Heart right ventricle (tissue), 16 donors: ENCODE measurements around the gene TXNDC2. TPM values are rescaled to one million over a fixed set of nuclear protein-coding genes. Genes with fewer than 3 reads are reported as not detected.

Experiments
- ATAC-seq, 8 donors: fragments of 200-7000 bp; cut with Tn5 transposase; one replicate each; pipeline ENCODE4 v1.9.1; 2020; ENCODE audit warnings: mild to moderate bottlenecking in 8 of 8, moderate library complexity in 8 of 8, moderate number of reproducible peaks in 1 of 8
- DNase-seq, 2 donors: peaks; one replicate each; pipeline ENCODE4 v3.0.0-alpha.2; 2020
- H3K27ac ChIP-seq, 10 donors: fragments of 200-600 bp; sonication (generic) in 2 of 10; one replicate each; pipeline versions ENCODE4 v1.5.0 to v1.8.0; 2020 to 2022; ENCODE audit warnings: mild to moderate bottlenecking in 3 of 10
- H3K27me3 ChIP-seq, 7 donors: fragments of 200-600 bp; one replicate each; pipeline ENCODE4 v1.8.0; 2021 to 2022; ENCODE audit warnings: mild to moderate bottlenecking in 2 of 7
- H3K36me3 ChIP-seq, 9 donors: fragments of 200-600 bp; sonication (generic) in 1 of 9; one replicate each; pipeline versions ENCODE4 v1.5.0 to v1.8.0; 2020 to 2022; ENCODE audit warnings: mild to moderate bottlenecking in 2 of 9
- H3K4me1 ChIP-seq, 9 donors: fragments of 200-600 bp; sonication (generic) in 1 of 9; one replicate each; pipeline versions ENCODE4 v1.5.0 to v1.8.0; 2020 to 2022; ENCODE audit warnings: mild to moderate bottlenecking in 4 of 9
- H3K4me3 ChIP-seq, 10 donors: fragments of 200-600 bp; sonication (generic) in 2 of 10; one replicate each; pipeline versions ENCODE4 v1.5.0 to v1.8.0; 2020 to 2022; ENCODE audit warnings: mild to moderate bottlenecking in 7 of 10, moderate library complexity in 2 of 10
- H3K9me3 ChIP-seq, 11 donors: fragments of 200-600 bp in 10 of 11; sonication (generic) in 2 of 11; one replicate each; pipeline versions ENCODE4 v1.5.0 to v1.8.0; 2013 to 2022; ENCODE audit warnings: mild to moderate bottlenecking in 2 of 11, control low read depth in 1 of 11, moderate library complexity in 1 of 11
- CTCF ChIP-seq, 9 donors: fragments of 200-600 bp; sonication (generic) in 2 of 9; IDR thresholded peaks; one replicate each; pipeline versions ENCODE4 v1.5.0 to v1.8.0; 2021 to 2022; ENCODE audit warnings: antibody characterized with exemption in 9 of 9, mild to moderate bottlenecking in 5 of 9, moderate library complexity in 1 of 9
- WGBS, 2 donors: extraction: QIAGEN DNeasy Blood & Tissue Kit; methylation state at CpG; one replicate each; pipeline ENCODE4 v1.1.7; 2013; ENCODE audit warnings: inconsistent platforms in 1 of 2; 5-methylcytosine and 5-hydroxymethylcytosine counted together
- intact Hi-C, 10 donors: fragments of 100-400 bp; cut with DNase I; formaldehyde crosslinking; loops; one replicate each; pipeline versions ENCODE4 v1.11.1 to v1.14.2; 2022
- polyA plus RNA-seq, 2 donors: library from polyadenylated mRNA; stranded (reverse); fragments of 200-250 nt; gene quantifications; one replicate each; pipeline ENCODE4 v1.2.3, GENCODE V29; 2013
- total RNA-seq, 10 donors: library from RNA; stranded (reverse); fragmentation: NEBNext Ultra II Directional in 3 of 10; extraction: Animal tissue kit (Norgen Biotek cat#: 25700) in 3 of 10; gene quantifications; one replicate each; pipeline versions ENCODE4 v1.2.1 to v1.2.4, GENCODE V29; 2021 to 2023
- donor health status: Arrhythmogenic right ventricular cardiomyopathy.
- donor health status: ischemic (EF 13 %, LVEDD 7.1; RV severe dilation, severe dysfunction).
- donor health status: healthy with polysubstance abuse.
- donor health status: DM: no; HTN: yes; CAD: no.
- donor health status: DM: no; HTN: no; CAD: no.
- donor health status: ischemic (EF 25% LVEDD 6.9; RV normal size, moderate dysfunction).
- donor health status: ischemic (EF 25% LVEDD 5.7; RV mildly dilated, moderate dysfunction).
- donor health status: healthy.
- donor health status: DM: yes; HTN: yes; CAD: no.
- donor health status: Ischemic cardiomyopathy.
- donor health status: ischemic (EF 35%, LVEDD 5.7; RV mildly dilated, moderate dysfunction).
- donor health status: nonischemic (EF 11% LVEDD 7.7; RV severe dilation, severe dysfunction).
- donor health status: DM: yes; HTN: yes; CAD: no.
- donor health status: PGD.
- donor health status: ischemic (EF 29% LVEDD 5.4; RV normal size, mild dysfunction).
- donor health status: nonischemic (EF 23%, LVEDD 6.1; RV moderate dilation, normal function).

TXNDC2 gene
- total and polyA plus RNA-seq, 12 donors, result 0.04 to 0.22 TPM; not detected in 10

DNA sequence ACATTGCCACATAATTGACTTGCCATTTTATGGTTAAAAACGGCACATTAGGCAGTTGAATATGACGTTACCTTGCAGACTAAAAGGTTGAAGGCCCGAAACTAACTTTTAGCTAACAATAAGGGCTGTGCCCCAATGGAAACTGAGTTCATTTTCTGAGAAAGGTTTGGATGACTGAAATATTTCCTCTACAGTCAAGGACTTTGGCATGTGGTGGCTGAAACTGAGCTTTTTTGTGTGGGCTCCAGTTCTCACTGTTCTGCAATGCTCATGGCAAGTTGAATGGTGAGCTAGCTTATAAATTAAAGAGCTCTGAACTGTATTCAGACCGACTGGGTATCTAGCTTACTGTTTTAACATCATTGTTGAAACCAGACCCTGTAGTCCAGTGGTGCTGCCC, 23.8 kb upstream of the TXNDC2 start:
- no peak for TF ChIP-seq CTCF (IDR thresholded peaks at IDR 0.05)
- intact Hi-C loops, result no loop called here
- ATAC-seq (no peak), DNase-seq (no peak)
- peaks cover 0 to 12% (median 0%) of the 10 kb centered on the region in 9 donors for H3K4me1 ChIP-seq
- H3K27me3 ChIP-seq, result no peaks in the 10 kb centered on the region
- peaks cover 0 to 42% (median 0%) of the 10 kb centered on the region in 9 donors for H3K36me3 ChIP-seq
- no peak overlapping the region for H3K4me3 ChIP-seq
- peaks cover 0 to 18% (median 9%) of the 10 kb centered on the region in 11 donors for H3K9me3 ChIP-seq
- 80 to 93% methylated on average over 4 of the region's 4 CpGs for WGBS, 2 donors
- H3K27ac ChIP-seq, result no peak overlapping the region

- no peak for TF ChIP-seq CTCF (IDR thresholded peaks at IDR 0.05)
- intact Hi-C loops, result no loop called here
- H3K27me3 ChIP-seq, result no peaks in the 10 kb centered on the region
- WGBS, 2 donors, result 60% methylated on average over 3 of the region's 3 CpGs
- peaks cover 0 to 12% (median 0%) of the 10 kb centered on the region in 9 donors for H3K4me1 ChIP-seq
- peaks cover 0 to 42% (median 0%) of the 10 kb centered on the region in 9 donors for H3K36me3 ChIP-seq
- ATAC-seq (no peak), DNase-seq (no peak)
- H3K4me3 ChIP-seq, result no peak overlapping the region
- H3K27ac ChIP-seq, result no peak overlapping the region
- peaks cover 0 to 18% (median 9%) of the 10 kb centered on the region in 11 donors for H3K9me3 ChIP-seq
These were observed 23.1 kb upstream of the TXNDC2 start for GRCh38 chr18:9862686-9863085.

DNA sequence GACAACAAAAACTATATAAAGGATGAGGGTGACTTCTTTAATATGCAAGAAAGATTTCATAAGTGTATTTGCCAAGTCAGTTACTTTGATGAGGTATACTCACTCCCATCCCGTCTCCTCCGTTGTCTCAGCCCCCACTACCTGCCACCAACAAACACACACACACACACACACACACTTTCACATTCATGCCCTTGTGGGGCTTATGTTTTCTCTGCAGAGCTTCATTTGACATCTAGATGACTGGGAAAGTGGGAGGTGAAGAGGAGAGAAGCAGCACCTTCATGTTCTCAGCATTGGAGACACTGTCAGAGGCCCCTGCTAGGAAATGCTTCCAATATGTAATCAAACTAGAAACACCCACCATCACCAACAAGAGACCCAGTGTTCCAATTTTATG, 22.5 kb upstream of the TXNDC2 start:
- Histone ChIP-seq H3K36me3 (peaks cover 0 to 42% (median 0%) of the 10 kb centered on the region in 9 donors), H3K9me3 (peaks cover 0 to 18% (median 9%) of the 10 kb centered on the region in 11 donors), H3K27me3 (no peaks in the 10 kb centered on the region), H3K4me3 (no peak overlapping the region), H3K4me1 (peaks cover 0 to 11% (median 0%) of the 10 kb centered on the region in 9 donors), H3K27ac (no peak overlapping the region)
- DNase-seq (no peak), ATAC-seq (no peak)
- intact Hi-C loops, result no loop called here
- no peak for TF ChIP-seq CTCF (IDR thresholded peaks at IDR 0.05)
- WGBS, 2 donors, result 43 to 89% methylated on average over 2 of the region's 2 CpGs

DNA sequence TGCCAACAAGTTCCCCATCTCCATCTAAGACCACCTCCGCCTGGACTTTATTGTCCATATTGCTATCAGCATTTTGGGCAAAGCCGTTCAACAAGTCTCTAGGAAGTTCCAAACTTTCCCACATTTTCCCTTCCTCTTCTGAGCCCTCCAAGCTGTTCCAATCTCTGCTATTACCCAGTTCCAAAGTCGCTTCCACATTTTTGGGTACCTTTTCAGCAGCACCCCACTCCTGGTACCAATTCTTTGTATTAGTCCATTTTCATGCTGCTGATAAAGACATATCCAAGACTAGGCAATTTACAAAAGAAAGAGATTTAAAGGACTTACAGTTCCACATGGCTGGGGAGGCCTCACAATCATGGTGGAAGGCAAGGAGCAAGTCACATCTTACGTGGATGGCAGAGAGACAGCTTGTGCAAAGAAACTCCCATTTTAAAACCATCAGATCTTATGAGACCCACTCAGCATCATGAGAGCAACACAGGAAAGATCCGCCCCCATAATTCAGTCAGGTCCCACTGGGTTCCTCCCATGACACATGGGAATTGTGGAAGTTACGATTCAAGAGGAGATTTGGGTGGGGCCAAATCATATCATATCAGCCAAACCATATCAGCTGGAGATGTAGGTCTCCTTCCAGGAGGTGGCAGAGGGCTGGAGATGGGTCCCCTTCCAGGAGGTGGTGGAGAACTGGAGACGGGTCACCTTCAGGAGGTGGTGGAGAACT, 19.8 kb upstream of the TXNDC2 start:
- H3K9me3 ChIP-seq, result peaks cover 0 to 18% (median 9%) of the 10 kb centered on the region in 11 donors
- DNase-seq (no peak), ATAC-seq (no peak)
- intact Hi-C loops, result no loop called here
- no peak overlapping the region for H3K27ac ChIP-seq
- H3K4me3 ChIP-seq, result no peak overlapping the region
- H3K27me3 ChIP-seq, result no peaks in the 10 kb centered on the region
- H3K4me1 ChIP-seq, result peaks cover 0 to 23% (median 0%) of the 10 kb centered on the region in 9 donors
- peaks cover 0 to 18% (median 0%) of the 10 kb centered on the region in 9 donors for H3K36me3 ChIP-seq
- TF ChIP-seq CTCF (IDR thresholded peaks at IDR 0.05), result no peak
- 94 to 96% methylated on average over 7 of the region's 7 CpGs for WGBS, 2 donors
